Progenitor cell of endocrine pancreas (in vitro differentiated cells): Measurements from ENCODE around the gene USP22. TPM values are rescaled to one million over a fixed set of nuclear protein-coding genes. Genes with fewer than 3 reads are reported as not detected.

Experiments used
- DNase-seq: peaks from one replicate; pipeline ENCODE4 v3.0.0; 2021; ENCODE audit warnings: low spot score; ENCODE audit not compliant: unreplicated experiment
- H3K27ac Mint-ChIP-seq: 2 replicates; pipeline ENCODE4 v1.8.0; 2021; ENCODE audit warnings: mild to moderate bottlenecking, moderate library complexity, mixed read lengths
- H3K27me3 Mint-ChIP-seq: 2 replicates; pipeline ENCODE4 v1.8.0; 2021; ENCODE audit warnings: mixed read lengths
- H3K36me3 Mint-ChIP-seq: 2 replicates; pipeline ENCODE4 v1.8.0; 2022; ENCODE audit warnings: mixed read lengths; ENCODE audit not compliant: insufficient read depth
- H3K4me1 Mint-ChIP-seq: 2 replicates; pipeline ENCODE4 v1.8.0; 2021; ENCODE audit warnings: low read depth, mixed read lengths
- H3K4me3 Mint-ChIP-seq: 2 replicates; pipeline ENCODE4 v1.8.0; 2021; ENCODE audit warnings: low read depth, mild to moderate bottlenecking, moderate library complexity, mixed read lengths
- H3K9me3 Mint-ChIP-seq: 2 replicates; pipeline ENCODE4 v1.8.0; 2021; ENCODE audit warnings: low read depth, mixed read lengths
- CTCF ChIP-seq: fragments of 200-600 bp; sonication (generic); IDR thresholded peaks from one replicate; pipeline ENCODE4 v1.5.0; 2021; ENCODE audit warnings: antibody characterized with exemption, mild to moderate bottlenecking; ENCODE audit not compliant: unreplicated experiment
- total RNA-seq: library from RNA; stranded (reverse); gene quantifications from 2 replicates; pipeline ENCODE4 v1.2.1, GENCODE V29; 2021

Gene USP22
- total RNA-seq, 1 donor from 2014 or later: 368 TPM

DNA sequence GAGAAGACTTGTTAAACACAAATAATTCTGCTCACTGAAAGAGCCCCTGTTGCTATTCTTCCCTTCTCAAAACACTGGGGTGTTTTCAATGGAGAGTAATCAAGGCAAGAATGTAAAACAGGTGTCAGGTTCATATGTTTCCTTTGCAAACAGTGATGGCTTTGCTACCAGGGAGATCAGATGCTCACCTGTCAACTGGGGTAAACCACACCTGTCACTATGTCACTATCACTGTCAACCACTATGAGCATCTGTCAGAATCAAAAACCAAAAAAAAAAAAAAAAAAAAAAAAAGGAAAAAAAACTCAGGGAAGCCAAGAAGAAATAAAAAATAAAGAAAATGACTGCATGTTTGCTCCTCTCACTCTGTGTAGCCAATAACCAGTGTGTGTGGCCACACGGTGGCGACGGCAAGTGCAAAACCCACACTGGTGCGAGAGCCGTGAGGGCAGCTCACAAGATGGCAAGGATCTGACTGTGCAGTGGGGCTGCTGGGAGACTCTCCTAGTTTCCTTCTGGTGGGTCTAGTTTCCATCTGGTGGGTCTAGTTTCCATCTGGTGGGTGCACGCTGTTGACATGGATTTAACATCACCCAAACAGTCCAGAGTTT is 22.7 kb downstream of the USP22 start:
- Mint-ChIP-seq H3K4me1 (peaks cover 6% of the 10 kb centered on the region), H3K4me3 (no peak overlapping the region), H3K27me3 (no peaks in the 10 kb centered on the region), H3K27ac (peak overlapping the region; percentile 65), H3K36me3 (peaks cover 52% of the 10 kb centered on the region), H3K9me3 (no peaks in the 10 kb centered on the region)
- TF ChIP-seq CTCF: peak; percentile 46
- DNase-seq: no peak

DNA sequence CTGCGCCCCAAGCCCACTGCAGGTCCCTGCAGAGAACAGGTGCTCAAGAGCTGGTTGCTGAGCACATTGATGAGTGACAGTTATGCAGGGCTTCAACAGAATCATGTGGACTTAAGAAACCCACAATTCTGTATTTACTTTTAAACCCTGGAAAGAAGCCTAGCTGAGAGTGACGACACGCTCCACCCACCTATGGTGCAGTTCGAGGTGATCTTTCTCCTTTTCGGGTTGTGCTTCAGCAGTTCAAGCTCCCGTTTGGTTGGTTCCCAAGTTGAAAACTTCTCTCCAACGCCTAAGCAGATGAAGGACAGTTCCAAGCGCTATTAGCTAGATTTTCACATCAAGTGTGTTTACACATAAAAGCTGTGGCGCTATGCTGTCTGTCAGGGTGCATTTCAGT is 23.9 kb downstream of the USP22 start:
- peak overlapping the region; percentile 5 for H3K27ac Mint-ChIP-seq
- H3K4me3 Mint-ChIP-seq: no peak overlapping the region
- DNase-seq: no peak
- H3K4me1 Mint-ChIP-seq: peaks cover 6% of the 10 kb centered on the region
- H3K9me3 Mint-ChIP-seq: no peaks in the 10 kb centered on the region
- H3K36me3 Mint-ChIP-seq: peaks cover 48% of the 10 kb centered on the region
- TF ChIP-seq CTCF: no peak
- H3K27me3 Mint-ChIP-seq: no peaks in the 10 kb centered on the region

- no peak overlapping the region for H3K4me3 Mint-ChIP-seq
- peaks cover 6% of the 10 kb centered on the region for H3K4me1 Mint-ChIP-seq
- DNase-seq: no peak
- H3K27me3 Mint-ChIP-seq: no peaks in the 10 kb centered on the region
- H3K9me3 Mint-ChIP-seq: no peaks in the 10 kb centered on the region
- H3K27ac Mint-ChIP-seq: peak overlapping the region; percentile 45
- no peak for TF ChIP-seq CTCF
- H3K36me3 Mint-ChIP-seq: peaks cover 47% of the 10 kb centered on the region
Observed at GRCh38 chr17:21017861-21018260, 24.9 kb downstream of the USP22 start.

GRCh38 chr17:21017256-21017655 is 25.6 kb downstream of the USP22 start:
- H3K4me1 Mint-ChIP-seq: peaks cover 6% of the 10 kb centered on the region
- no peak overlapping the region for H3K4me3 Mint-ChIP-seq
- H3K36me3 Mint-ChIP-seq: peaks cover 51% of the 10 kb centered on the region
- H3K27ac Mint-ChIP-seq: no peak overlapping the region
- H3K9me3 Mint-ChIP-seq: no peaks in the 10 kb centered on the region
- H3K27me3 Mint-ChIP-seq: no peaks in the 10 kb centered on the region
- no peak for DNase-seq
- TF ChIP-seq CTCF: no peak

- DNase-seq: no peak
- Mint-ChIP-seq H3K27ac (no peak overlapping the region), H3K4me1 (peaks cover 6% of the 10 kb centered on the region), H3K27me3 (no peaks in the 10 kb centered on the region), H3K4me3 (no peak overlapping the region), H3K36me3 (peaks cover 52% of the 10 kb centered on the region), H3K9me3 (no peaks in the 10 kb centered on the region)
- no peak for TF ChIP-seq CTCF
Observed at GRCh38 chr17:21016826-21017225, 26.0 kb downstream of the USP22 start.
